B cell (primary cell): ENCODE results near the gene MEGF11.

Experiments
- CTCF ChIP-seq: fragments of 200-600 bp; IDR thresholded peaks from one replicate; pipeline ENCODE4 v1.8.0; 2022; ENCODE audit warnings: antibody characterized with exemption, mild to moderate bottlenecking
- EZH2 ChIP-seq: IDR thresholded peaks from 2 replicates; pipeline ENCODE4 v1.6.1; 2012; ENCODE audit warnings: borderline replicate concordance, low read depth, mild to moderate bottlenecking, moderate library complexity, low read length; ENCODE audit not compliant: insufficient read depth, poor library complexity, severe bottlenecking

GRCh38 chr15:66126456-66126855, 127.1 kb downstream of the MEGF11 start:
- no peak for TF ChIP-seq CTCF
- TF ChIP-seq EZH2: no peak
